ENCODE data around the gene NRL.

The NRL gene

DNA sequence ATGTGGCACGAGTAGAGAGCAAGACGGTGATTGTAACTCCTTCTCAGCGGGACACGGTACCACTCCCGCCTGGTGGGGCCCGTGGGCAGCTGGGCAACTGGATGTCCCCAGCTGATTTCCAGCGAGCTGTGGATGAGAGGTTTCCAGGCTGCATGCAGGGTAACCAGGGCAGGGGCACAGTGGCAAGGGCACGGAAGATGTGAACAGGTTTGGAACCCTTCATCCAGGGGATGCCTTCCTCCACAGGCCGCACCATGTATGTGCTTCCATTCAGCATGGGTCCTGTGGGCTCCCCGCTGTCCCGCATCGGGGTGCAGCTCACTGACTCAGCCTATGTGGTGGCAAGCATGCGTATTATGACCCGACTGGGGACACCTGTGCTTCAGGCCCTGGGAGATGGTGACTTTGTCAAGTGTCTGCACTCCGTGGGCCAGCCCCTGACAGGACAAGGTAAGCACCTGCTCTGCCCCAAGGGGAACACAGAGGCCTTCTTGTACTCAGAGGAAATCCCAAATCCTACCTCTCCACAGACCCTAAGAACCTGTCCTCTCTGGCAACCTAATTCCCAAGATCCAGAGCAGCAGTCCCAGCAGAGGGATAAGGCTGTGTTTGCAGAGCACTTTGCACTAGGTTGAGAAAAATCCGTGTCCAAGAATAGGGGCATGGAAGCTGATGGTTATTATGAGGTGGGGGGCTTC, 16.4 kb downstream of the NRL start:
- no peak for DNase-seq

DNA sequence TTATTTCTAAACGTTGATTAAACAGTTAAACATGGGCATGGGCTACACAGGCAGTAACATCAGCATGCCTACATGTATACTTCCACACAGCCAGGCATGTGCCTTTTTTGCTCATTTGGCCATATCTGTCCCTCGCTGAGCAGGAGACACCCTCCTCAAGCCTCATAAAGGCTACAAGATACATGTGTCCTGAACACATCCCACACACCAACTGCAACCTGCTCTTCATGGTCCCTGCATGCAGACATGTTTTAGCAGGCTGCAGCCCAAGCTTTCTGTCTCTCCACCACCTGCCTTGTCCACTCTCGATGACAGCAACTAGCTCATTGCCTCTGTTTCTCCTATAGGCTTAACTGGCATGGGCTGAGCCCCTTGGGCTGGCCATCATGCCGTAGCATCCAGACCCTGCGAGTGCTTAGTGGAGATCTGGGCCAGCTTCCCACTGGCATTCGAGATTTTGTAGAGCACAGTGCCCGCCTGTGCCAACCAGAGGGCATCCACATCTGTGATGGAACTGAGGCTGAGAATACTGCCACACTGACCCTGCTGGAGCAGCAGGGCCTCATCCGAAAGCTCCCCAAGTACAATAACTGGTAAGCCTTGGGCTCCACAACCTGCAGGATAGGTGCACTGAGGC, 18.1 kb downstream of the NRL start:
- DNase-seq: no peak

DNA sequence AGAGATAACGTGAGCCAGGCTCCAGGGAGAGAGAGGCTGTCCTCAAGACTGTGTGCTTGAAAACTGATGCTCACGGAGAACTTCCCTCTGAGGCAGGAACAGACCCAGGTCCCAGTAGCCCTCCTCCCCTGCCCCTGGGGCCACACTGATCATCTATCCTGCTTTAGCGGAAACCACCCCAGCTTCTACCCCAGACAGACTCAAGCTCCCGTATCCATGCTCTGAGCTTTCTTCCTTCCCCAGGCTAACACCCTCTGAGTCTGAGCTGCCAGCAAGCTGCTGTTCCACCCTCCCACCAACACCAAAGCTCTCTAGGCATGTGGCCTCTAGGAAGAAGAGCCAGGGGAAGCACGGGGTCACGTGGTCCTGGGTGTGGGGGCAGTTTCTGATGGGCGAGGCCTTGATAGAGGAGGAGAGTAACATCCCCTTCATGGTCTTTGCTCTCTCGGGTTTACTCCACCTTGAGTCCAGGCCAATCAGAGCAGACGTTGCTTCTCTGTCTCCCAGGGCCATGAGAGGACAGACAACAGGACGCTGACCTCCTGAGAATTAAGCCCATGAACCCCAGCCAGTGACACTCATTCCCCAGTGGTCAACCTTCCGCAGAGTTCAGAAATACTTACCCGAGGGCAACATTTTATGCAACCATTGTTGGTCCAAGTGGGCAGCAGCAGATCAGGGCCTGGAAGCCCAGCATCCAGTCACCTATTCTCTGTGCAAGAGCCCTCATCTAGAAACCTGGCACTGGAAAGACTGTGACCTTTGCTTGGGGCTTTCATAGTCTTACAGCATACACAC, 19.3 kb downstream of the NRL start:
- DNase-seq: peak; percentile 77

DNA sequence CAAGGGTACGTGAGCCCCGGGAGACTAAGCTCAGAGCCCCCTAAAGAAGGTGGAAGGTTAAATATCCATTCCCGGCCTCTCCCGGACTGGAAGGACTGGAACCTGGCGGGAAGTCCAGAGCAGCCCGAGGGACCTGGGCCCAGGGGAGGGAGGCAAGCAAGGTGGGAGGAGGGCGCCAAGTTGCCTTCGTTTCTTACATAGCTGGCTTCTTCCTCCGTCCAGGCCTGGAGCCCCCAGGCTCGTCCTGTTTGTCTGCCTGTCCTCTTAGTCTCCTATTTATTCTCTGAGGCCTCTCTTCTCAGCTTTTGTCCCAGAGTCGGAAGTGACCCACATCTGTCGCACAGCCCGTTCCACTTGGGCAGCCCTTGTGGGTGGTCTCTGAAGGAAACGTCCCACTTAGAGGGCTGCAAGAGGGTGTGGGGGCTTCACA, 19.9 kb downstream of the NRL start:
- DNase-seq: no peak

DNA sequence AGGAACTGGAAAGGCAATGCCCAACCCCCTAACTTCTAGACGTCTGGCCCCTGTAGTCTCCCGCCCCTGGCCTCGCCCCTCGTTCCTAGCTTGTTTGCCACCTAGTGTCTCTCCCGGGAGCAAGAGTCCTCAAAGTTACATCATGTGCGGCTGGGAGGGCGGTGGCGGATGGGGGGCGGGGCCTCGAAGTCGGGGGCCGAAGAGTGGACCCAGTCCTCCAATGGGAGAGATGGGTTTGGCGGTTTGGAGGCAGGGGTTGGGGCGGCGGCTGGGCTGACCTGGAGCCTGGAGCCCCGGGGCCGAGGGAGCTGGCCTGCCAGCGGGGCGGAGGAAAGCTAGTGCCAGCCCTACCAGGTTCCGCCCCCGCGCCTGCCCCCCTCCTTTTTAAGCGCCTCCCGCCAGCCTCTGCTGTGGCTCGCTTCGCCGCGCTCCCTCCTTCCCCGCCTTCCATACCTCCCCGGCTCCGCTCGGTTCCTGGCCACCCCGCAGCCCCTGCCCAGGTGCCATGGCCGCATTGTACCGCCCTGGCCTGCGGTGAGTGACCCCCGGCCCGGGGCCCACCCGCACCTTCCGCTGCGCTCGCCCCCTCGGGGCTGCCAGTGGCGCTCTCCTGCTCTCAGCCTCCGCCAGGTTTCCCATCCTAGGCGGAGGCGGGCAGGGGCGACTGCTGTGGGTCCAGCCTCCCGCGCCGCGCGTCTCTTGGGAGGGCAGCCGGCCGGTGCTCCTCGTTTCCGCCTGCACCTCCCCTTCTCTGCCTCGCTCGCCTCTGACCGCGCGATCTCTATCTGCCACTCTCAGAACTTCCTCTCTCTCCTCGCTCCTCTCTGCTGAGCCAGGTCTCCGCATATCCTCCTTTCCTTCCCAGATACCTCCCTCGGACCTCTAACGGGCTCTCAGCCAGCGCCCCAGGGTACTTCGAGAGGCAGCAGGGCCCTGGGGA, 20.6 kb downstream of the NRL start, which contains the start of gene PCK2:
Gene PCK2 (plus strand): TSS at position 411 of the 940 bp plus-strand sequence. CDS start 95 bp downstream, at position 506.
- peak; percentile 93 for DNase-seq

DNA sequence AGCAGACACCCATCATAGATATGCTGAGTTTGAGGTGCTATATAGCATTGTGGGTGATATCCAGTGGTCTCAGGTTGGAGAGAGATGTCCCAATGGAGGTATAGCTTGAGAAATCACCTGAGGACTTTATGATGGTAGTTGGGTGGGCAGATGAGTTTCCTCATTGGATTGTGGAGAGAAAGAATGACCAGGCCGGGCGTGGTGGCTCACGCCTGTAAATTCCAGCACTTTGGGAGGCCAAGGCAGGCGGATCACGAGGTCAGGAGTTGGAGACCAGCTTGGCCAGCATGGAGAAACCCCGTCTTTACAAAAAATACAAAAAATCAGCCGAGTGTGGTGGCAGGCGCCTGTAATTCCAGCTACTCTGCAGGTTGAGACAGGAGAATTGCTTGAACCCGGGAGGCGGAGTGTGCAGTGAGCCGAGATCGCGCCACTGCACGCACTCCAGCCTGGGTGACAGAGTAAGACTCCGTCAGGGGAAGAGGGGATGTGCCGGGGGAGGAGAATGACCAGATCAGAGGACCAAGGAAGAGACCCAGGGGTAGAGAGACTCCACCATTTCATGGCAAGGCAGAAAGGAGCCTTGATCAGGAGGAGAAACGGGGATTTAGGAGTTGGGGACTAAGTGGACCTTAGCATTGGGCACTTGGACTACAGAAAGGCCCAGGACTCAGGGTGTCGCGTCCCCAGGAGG, 21.4 kb downstream of the NRL start:
- no peak for DNase-seq

DNA sequence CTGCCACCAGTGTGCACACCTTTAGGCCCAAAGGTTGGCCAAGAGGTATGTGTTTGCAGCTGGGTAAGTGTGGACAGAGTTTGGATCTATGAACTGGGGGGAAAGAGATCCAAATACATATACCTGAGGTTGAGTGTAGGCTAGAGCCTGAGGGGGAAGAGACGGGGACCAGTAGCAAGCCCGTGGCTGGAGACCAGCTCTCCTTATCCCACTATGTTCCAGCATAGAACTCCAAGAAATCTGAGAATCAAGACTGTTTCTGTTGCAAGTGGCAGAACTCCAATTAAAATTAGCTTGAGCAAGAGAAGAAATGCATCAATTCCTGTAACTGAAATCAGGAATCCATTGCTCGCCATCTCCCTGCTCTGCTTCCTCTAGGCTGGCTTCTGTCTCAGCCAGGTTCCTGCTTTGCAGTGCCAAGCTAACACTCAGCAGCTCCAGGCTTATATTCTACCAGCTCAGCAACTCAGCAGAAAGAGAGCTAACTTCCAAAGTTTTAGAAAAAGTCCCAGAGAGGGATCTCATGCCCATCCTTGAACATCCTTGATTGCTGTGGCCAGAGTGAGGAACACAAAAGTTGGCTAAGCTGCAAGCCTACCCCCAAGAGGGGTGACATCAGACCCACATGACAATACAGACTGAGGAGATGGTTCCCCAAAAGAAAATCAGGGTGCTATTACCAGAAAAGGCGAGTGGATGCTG, 22.1 kb downstream of the NRL start:
- no peak for DNase-seq

DNA sequence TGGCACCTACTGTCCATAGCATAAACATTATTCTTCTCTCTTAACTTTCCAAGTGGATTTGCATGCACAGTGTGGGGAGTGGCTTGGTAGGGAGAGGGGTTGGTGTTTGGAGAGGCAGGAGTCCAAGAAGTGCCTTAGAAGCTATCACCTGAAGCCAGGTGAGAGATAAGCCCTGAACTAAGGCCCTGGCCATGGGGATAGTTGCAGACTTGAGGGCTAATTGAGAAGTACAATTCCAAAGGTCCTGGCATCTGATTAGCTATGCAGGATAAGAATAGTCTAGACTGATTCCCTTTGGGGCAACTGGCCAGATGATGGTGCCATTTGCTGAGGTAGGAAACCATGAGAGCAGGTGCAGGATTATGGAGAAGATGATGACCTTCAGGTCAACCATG, 22.6 kb downstream of the NRL start:
- no peak for DNase-seq

DNA sequence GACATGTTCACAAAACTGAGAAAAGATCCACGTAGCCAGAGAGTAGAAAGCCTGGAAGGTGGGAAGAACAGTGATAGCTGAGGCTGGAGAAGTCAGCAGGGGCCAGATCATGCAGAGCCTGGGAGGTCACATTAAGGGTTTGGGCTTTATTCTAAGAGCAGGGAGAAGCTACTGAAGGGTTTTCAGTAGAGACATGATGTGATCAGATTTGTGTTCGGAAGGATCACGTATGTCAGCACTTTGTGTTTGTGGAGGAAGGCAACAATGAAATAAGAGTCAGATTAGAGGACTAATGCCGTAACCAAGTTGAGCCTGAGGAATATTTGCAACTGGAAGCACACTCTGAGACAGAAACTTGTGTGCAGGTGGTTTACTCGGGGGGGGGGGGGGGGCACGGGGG, 24.9 kb downstream of the NRL start:
- DNase-seq: no peak

DNA sequence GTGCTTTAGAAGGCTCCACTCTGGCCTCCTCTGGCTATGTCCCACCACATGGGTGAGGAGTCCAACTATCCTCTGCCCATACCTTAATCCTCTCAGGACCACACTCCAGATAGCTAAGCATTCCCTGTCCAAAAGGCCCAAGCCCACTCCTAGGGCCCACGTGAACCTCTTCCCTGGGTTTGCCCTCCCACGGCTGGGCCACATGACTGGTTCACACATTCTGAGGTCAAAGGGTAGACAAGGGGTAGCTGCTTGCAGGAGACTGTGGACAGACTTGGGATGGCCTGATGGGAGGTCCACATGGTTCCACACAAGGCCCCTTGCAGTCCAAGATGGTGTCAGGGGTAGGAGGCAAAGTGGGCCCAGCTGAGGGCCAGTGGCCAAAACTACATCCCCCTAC, 26.7 kb downstream of the NRL start:
- no peak for DNase-seq

DNA sequence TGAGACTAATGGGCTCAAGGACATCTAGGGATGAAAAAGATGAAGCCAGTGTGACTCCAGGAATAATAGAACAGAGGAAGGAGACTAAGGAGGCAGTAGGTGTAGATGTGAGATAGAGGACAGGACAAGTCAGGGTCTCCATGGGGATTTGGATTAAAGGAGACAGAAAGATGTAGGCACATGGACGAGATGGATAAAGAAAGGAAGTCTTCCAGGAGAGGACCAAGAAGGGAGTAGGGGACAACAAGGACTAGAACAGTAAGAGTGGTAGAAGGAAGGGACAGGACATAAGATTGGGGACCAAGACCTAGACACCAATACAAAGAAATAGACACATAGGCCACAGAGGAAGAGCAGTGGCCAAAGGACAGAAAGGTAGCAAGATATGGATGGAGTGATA, 27.7 kb downstream of the NRL start:
- no peak for DNase-seq

DNA sequence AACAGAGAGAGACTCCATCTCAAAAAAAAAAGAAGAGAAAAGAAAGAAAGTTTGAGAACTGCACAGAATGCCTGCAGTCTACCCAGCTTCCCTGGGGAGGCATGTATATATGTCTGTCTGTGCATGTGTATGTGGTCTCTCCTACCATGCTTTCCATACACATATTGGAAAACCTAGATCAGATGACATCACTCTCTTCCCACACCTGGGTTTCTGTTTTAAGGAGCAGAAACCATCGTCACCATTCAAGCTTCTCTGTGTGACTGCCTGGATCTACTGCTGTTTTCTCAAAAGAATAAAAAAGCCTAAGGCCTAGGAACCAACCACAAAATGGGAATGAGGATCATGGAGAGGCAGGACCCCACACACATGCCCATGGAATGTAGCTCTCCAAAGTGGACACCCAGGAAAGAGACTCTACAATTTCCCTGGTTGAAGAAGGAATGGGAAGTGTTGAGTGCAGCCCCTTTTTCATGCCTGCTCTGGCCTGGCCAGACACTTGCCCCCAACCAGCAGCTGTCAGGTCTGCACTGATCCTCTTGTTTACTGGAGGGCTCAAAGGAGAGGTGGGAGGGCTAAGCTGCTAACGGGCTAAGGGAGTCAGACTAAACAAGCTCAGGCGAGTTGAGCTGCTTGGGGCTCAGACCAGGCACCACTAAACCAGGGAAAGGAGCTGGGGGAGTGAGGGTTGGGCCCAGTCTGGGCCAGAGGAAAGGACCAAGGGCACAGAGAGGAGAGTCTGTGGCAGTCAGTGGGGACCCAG, 28.4 kb downstream of the NRL start:
- DNase-seq: no peak

DNA sequence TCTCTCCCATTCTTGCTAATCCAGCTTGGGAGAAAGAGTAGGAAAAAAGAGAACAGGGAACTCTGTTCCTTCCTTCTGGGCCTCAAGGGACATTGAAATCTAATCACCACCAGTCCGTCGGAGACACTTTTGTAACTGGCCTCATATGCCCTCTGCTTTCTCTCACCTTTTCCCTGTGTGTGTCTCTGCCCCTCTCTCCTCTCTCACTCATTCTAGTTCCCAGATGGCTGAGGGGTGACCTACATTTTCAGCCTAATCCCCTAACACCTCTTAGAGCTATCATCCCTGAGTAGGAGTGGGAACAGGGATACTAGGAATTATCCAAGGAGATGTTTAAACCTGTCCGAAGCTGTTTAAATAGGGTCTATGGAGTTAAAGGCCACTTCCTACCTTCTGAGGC, 29.5 kb downstream of the NRL start:
- DNase-seq: no peak

DNA sequence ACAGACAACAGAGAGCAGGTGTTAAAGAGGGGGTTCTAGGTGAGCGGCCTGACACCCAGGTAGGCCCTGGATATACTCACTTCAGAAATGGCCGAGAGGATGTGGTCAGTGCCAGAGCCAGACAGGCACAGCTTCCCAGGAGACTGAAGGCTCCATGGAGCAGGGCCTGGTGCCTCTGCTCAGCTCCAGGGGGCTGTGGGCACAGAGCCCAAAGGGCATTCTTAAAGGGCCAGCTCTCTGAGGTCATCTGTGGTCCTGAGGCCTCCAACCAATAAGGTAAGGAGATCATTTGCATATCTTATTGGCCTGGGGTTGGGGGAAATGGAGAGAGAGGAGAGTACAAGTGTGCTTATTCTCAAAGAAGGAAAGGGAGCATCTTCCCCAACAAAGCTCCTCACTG, 30.3 kb downstream of the NRL start:
- DNase-seq: no peak

DNA sequence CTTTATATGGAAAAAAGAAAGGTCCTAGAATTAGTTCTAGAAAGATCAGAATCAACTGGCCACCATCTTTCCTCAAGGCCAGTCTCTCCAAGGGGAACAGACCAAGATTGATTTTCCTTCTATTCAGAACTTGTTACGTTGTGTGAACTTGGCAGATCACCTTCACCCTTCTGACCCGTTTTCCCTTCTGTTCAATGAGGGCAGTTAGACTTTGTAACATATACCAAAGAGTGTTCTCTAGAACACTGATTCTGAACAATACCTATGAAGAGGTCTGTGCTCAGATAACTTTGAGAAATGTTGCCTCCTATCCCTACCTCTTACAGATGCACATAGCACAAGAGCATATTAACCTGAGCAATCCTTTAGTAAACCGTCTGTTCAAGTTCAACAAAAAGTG, 31.3 kb downstream of the NRL start:
- DNase-seq: no peak

DNA sequence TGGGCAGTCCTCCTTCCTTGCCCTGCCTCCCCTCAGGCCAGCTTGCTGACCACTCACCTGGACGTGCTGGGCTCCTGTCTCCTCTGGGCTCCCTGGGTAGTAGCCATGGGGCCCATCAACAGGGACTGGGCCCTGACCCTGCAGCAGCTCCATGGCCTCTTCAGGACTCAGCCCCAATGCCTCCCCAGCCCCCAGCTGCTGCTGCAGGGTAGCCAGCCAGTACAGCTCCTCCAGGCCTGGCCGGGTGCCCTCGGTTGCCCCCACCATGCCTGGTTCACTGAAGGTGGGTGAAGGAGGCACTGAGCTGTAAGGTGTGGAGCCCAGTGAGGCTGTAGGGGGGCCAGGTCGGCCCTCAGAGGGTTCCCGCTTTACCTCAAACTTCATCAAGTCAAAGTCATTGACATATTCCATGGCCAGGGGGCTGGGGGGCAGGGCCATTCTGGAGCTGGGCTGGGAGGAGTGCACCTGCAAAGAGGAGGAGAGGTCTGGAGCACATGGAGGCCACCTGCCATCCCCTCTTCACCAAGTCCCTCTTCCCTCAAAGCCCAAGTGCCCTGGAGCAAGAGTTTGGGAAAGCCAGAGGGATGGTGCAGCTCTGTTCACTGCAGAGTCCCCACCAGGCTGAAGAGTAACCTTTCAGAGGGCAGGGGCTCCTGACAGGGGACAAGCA, 32.2 kb downstream of the NRL start:
- no peak for DNase-seq

DNA sequence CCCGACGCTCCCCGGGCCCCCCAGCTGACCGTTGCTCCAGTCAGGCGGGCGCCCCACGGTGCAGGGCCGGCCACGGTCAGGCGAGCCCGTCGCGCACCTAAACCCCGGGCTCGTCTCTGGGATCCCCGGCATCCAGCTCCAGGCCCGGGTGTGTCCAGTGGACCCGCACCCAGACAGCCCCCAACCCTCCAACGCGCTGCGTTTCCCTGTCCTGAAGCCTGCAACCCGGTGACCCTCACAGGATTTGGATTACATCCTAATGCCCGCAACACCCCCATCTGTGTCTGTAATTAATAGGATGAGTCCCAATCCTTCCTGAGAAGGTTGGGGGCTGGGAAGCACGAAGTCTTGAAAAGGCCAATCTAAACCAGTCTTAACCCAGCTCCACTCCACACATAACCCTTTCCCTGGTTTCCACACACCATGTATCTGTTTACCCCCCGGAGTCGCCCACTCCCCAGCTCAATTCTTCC, 33.0 kb downstream of the NRL start:
- no peak for DNase-seq

DNA sequence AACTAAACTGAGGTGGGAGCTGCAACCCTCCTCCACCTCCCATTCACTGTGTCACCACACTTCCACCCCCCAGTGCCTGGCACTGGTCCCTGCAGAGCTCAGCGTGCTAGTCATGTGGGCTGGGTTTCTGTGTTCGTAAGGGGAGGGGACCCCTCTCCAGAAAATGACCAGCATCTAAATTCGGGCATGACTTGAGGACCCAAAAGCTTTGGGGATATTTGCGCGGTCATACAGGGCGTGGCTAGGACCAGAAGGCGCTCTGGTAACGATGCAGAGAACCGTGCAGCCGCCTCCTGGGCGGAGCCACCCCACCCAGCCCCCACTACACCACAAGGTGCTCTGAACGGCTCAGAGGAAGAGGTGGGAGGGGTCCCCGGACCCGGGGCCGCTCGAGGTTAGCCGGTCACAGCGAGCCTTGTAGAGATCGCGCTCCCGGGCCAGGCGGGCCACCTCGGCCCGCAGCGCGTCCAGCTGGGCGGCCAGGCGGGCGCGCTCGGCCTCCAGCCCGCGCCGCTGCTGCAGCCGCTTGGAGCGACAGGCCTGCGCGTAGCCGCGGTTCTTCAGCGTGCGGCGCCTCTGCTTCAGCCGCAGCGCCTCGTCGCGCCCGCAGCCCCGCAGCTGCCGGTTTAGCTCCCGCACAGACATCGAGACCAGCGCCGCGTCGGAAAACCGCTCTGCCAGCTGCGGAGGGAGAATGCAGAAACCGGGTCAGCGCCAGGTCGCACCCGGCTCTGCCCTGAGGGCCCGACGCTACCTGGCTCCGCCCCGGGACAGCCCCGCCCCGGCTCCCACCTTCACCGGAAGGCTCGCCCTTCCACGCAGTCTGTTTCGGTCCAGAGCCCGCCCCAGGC, 33.6 kb downstream of the NRL start:
- peak; percentile 59 for DNase-seq

DNA sequence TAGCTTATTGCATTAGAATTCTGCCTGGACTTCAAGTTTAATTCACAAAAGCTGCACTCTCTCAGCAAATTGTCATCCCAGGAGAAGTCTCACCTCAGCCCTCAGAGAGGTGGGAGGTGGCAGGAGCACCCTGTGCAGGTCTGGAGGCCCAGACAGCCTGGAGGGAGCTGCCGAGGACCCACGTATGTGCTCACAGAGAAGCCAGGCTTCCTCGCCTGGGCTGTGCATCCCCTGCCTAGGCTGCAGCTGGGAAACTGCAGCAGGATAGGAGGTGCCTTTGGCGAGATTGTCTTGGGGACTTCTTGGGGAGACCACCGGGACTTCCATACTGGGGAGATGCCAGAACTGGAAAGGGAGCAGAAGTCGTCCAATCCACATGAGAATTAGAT, 34.6 kb downstream of the NRL start:
- DNase-seq: no peak
